Hepatocyte (in vitro differentiated cells): ENCODE results near the gene PRDM9.

Source experiments
- EZH2 ChIP-seq: fragments of 200-600 bp; sonication (generic); IDR thresholded peaks from 2 replicates; pipeline ENCODE4 v1.6.1; 2016; ENCODE audit warnings: antibody characterized with exemption, mild to moderate bottlenecking, borderline replicate concordance
- EZH2phosphoT487 ChIP-seq: fragments of 200-600 bp; sonication (generic); IDR thresholded peaks from one replicate; pipeline ENCODE4 v1.6.1; 2018; ENCODE audit warnings: antibody characterized with exemption, mild to moderate bottlenecking, low read depth, moderate library complexity; ENCODE audit not compliant: unreplicated experiment, severe bottlenecking
- TF ChIP-seq, protein P1 (sequence below): fragments of 200-600 bp; sonication (generic); IDR thresholded peaks from 2 replicates; pipeline ENCODE4 v1.5.1; 2016; ENCODE audit warnings: antibody characterized with exemption, mild to moderate bottlenecking; ENCODE audit not compliant: poor library complexity

- TF ChIP-seq, protein P1, sequence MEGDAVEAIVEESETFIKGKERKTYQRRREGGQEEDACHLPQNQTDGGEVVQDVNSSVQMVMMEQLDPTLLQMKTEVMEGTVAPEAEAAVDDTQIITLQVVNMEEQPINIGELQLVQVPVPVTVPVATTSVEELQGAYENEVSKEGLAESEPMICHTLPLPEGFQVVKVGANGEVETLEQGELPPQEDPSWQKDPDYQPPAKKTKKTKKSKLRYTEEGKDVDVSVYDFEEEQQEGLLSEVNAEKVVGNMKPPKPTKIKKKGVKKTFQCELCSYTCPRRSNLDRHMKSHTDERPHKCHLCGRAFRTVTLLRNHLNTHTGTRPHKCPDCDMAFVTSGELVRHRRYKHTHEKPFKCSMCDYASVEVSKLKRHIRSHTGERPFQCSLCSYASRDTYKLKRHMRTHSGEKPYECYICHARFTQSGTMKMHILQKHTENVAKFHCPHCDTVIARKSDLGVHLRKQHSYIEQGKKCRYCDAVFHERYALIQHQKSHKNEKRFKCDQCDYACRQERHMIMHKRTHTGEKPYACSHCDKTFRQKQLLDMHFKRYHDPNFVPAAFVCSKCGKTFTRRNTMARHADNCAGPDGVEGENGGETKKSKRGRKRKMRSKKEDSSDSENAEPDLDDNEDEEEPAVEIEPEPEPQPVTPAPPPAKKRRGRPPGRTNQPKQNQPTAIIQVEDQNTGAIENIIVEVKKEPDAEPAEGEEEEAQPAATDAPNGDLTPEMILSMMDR: no peak
- TF ChIP-seq EZH2 (no peak), EZH2phosphoT487 (no peak)
Measured at GRCh38 chr5:23482642-23483041, 24.8 kb upstream of the PRDM9 start.
